DND-41 (cell line): Measurements from ENCODE around the gene TMEM214.

ENCODE experiments used
- EZH2 ChIP-seq: IDR thresholded peaks from 3 replicates; pipeline ENCODE4 v1.6.1; 2012; ENCODE audit warnings: borderline replicate concordance, low read depth, mild to moderate bottlenecking, moderate library complexity, low read length, inconsistent platforms; ENCODE audit not compliant: severe bottlenecking
- TF ChIP-seq, protein P1 (sequence below): IDR thresholded peaks from 2 replicates; pipeline ENCODE4 v1.5.1; 2012; ENCODE audit warnings: borderline replicate concordance, low read length, moderate library complexity, mild to moderate bottlenecking; ENCODE audit not compliant: poor library complexity, severe bottlenecking; ENCODE audit errors: extremely low read depth

- TF ChIP-seq, protein P1, sequence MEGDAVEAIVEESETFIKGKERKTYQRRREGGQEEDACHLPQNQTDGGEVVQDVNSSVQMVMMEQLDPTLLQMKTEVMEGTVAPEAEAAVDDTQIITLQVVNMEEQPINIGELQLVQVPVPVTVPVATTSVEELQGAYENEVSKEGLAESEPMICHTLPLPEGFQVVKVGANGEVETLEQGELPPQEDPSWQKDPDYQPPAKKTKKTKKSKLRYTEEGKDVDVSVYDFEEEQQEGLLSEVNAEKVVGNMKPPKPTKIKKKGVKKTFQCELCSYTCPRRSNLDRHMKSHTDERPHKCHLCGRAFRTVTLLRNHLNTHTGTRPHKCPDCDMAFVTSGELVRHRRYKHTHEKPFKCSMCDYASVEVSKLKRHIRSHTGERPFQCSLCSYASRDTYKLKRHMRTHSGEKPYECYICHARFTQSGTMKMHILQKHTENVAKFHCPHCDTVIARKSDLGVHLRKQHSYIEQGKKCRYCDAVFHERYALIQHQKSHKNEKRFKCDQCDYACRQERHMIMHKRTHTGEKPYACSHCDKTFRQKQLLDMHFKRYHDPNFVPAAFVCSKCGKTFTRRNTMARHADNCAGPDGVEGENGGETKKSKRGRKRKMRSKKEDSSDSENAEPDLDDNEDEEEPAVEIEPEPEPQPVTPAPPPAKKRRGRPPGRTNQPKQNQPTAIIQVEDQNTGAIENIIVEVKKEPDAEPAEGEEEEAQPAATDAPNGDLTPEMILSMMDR, result no peak
- no peak for TF ChIP-seq EZH2
Measured at GRCh38 chr2:27024812-27025211, 8.0 kb upstream of the TMEM214 start.
